ENCODE results near the gene TNFSF12. TPM values are rescaled to one million over a fixed set of nuclear protein-coding genes. Genes with fewer than 3 reads are reported as not detected.

Gene TNFSF12
- total RNA-seq, 2 donors from 2014 or later = 54.6 to 98.3 TPM

DNA sequence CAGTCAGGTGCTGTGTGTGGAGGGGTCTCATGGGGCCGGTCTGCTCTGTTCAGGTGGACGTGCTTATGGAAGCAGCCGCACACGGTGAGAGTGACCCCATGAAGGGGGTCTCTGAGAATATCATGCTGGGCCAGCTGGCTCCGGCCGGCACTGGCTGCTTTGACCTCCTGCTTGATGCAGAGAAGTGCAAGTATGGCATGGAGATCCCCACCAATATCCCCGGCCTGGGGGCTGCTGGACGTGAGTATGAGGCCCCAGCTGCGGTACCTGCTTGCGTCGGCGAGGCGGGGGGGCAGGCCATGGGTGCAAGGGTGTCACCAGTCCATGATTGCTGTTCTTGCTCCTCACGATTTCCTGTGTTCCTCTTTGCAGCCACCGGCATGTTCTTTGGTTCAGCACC, 36.8 kb upstream of the TNFSF12 start:
- no peaks in the 10 kb centered on the region for H3K9me3 ChIP-seq
- TF ChIP-seq, protein P1, sequence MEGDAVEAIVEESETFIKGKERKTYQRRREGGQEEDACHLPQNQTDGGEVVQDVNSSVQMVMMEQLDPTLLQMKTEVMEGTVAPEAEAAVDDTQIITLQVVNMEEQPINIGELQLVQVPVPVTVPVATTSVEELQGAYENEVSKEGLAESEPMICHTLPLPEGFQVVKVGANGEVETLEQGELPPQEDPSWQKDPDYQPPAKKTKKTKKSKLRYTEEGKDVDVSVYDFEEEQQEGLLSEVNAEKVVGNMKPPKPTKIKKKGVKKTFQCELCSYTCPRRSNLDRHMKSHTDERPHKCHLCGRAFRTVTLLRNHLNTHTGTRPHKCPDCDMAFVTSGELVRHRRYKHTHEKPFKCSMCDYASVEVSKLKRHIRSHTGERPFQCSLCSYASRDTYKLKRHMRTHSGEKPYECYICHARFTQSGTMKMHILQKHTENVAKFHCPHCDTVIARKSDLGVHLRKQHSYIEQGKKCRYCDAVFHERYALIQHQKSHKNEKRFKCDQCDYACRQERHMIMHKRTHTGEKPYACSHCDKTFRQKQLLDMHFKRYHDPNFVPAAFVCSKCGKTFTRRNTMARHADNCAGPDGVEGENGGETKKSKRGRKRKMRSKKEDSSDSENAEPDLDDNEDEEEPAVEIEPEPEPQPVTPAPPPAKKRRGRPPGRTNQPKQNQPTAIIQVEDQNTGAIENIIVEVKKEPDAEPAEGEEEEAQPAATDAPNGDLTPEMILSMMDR (IDR thresholded peaks at IDR 0.05) = no peak
- H3K36me3 ChIP-seq = peaks cover 63% of the 10 kb centered on the region
- no peaks in the 10 kb centered on the region for H3K4me1 ChIP-seq (ENCODE audit: control insufficient read depth in 1 of 2, low read depth in 2 of 2)
- H3K27ac ChIP-seq = no peak overlapping the region
- ATAC-seq (ENCODE audit: insufficient number of reproducible peaks, low FRiP score, low read depth) (no peak), DNase-seq (ENCODE audit: low spot score) (no peak)
- no peaks in the 10 kb centered on the region for H3K27me3 ChIP-seq (replicated peaks; ENCODE audit: insufficient read depth)
- no peak overlapping the region for H3K4me3 ChIP-seq

DNA sequence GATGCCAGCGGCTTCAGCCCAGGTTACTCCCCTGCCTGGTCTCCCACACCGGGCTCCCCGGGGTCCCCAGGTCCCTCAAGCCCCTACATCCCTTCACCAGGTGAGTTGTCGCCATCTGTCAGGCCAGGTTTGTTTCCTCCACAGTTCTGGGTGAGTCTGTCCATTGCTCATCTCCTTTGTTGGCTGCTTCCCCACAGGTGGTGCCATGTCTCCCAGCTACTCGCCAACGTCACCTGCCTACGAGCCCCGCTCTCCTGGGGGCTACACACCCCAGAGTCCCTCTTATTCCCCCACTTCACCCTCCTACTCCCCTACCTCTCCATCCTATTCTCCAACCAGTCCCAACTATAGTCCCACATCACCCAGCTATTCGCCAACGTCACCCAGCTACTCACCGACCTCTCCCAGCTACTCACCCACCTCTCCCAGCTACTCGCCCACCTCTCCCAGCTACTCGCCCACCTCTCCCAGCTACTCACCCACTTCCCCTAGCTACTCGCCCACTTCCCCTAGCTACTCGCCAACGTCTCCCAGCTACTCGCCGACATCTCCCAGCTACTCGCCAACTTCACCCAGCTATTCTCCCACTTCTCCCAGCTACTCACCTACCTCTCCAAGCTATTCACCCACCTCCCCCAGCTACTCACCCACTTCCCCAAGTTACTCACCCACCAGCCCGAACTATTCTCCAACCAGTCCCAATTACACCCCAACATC, 35.9 kb upstream of the TNFSF12 start:
- no peak for DNase-seq (ENCODE audit: low spot score)
- peaks cover 56% of the 10 kb centered on the region for H3K36me3 ChIP-seq
- no peak overlapping the region for H3K27ac ChIP-seq
- H3K9me3 ChIP-seq = no peaks in the 10 kb centered on the region
- H3K4me3 ChIP-seq = no peak overlapping the region
- ATAC-seq (ENCODE audit: insufficient number of reproducible peaks, low FRiP score, low read depth) = no peak
- no peaks in the 10 kb centered on the region for H3K4me1 ChIP-seq (ENCODE audit: control insufficient read depth in 1 of 2, low read depth in 2 of 2)
- H3K27me3 ChIP-seq (replicated peaks; ENCODE audit: insufficient read depth) = no peaks in the 10 kb centered on the region
- TF ChIP-seq, protein P1 (IDR thresholded peaks at IDR 0.05) = no peak

DNA sequence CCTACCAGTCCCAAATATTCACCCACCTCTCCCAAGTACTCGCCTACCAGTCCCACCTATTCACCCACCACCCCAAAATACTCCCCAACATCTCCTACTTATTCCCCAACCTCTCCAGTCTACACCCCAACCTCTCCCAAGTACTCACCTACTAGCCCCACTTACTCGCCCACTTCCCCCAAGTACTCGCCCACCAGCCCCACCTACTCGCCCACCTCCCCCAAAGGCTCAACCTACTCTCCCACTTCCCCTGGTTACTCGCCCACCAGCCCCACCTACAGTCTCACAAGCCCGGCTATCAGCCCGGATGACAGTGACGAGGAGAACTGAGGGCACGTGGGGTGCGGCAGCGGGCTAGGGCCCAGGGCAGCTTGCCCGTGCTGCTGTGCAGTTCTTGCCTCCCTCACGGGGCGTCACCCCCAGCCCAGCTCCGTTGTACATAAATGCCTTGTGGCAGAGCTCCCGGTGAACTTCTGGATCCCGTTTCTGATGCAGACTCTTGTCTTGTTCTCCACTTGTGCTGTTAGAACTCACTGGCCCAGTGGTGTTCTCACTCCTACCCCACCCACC, 34.9 kb upstream of the TNFSF12 start:
- Histone ChIP-seq H3K36me3 (peaks cover 46% of the 10 kb centered on the region), H3K4me3 (no peak overlapping the region), H3K9me3 (no peaks in the 10 kb centered on the region), H3K27ac (no peak overlapping the region), H3K4me1 (ENCODE audit: control insufficient read depth in 1 of 2, low read depth in 2 of 2) (no peaks in the 10 kb centered on the region), H3K27me3 (replicated peaks; ENCODE audit: insufficient read depth) (no peaks in the 10 kb centered on the region)
- TF ChIP-seq, protein P1 (IDR thresholded peaks at IDR 0.05) = no peak
- ATAC-seq (ENCODE audit: insufficient number of reproducible peaks, low FRiP score, low read depth) = no peak
- no peak for DNase-seq (ENCODE audit: low spot score)

DNA sequence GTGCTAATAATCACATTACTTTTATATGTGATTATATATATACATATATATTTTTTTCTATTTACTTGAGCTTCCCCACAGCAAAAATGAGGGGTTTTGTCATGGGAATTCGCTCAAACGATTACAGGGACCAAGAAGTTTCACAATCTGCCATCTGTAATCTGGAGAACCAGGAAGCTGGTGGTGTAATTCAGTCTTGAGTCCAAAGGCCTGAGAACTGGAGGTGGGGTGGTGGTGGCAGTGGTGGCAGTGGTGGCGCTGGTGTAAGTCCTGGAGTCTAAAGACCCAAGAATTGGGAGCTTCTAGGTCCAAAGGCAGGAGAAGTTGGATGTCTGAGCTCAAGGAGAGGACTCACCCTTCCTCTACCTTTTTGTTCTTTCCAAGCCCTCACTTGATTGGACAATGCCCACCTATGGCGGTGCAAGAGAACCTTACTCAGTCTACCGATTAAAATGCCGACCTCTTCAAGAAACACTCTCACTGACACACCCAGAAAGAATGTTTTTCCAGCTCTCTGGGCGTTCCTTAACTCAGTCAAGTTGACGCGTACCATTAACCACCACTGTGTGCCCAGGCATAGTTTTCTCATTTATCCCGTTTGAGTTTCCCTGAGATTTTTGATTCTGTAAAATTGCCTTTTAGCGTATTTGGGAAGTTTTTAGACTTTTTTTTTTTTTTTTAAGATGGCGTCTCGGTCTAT, 32.8 kb upstream of the TNFSF12 start:
- Histone ChIP-seq H3K27me3 (replicated peaks; ENCODE audit: insufficient read depth) (no peaks in the 10 kb centered on the region), H3K4me3 (no peak overlapping the region), H3K36me3 (peaks cover 25% of the 10 kb centered on the region), H3K4me1 (ENCODE audit: control insufficient read depth in 1 of 2, low read depth in 2 of 2) (no peaks in the 10 kb centered on the region), H3K9me3 (no peaks in the 10 kb centered on the region), H3K27ac (no peak overlapping the region)
- TF ChIP-seq, protein P1 (IDR thresholded peaks at IDR 0.05) = no peak
- DNase-seq (ENCODE audit: low spot score) (no peak), ATAC-seq (ENCODE audit: insufficient number of reproducible peaks, low FRiP score, low read depth) (no peak)

DNA sequence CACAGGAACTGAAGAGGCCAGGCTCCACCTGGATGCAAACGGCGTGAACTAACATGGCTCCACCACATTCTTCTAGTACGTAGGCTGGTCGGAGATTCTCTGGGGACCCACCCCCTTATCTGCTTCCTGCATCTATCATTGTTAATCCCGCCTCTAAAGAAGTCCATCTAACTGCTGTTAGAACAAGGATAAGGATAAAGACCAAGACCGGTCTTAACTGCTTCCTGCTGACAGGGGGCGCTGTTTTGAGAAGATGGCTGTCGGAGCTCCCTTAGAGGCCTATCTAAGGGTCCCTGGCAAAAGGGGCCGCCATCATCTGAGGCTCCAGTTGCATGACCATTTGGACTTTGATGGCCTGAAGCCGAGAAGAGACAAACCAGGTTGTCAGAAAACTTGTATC, 25.8 kb upstream of the TNFSF12 start:
- no peak overlapping the region for H3K4me3 ChIP-seq
- no peaks in the 10 kb centered on the region for H3K4me1 ChIP-seq (ENCODE audit: control insufficient read depth in 1 of 2, low read depth in 2 of 2)
- ATAC-seq (ENCODE audit: insufficient number of reproducible peaks, low FRiP score, low read depth) (no peak), DNase-seq (ENCODE audit: low spot score) (no peak)
- TF ChIP-seq, protein P1 (IDR thresholded peaks at IDR 0.05) = peak; percentile 46
- no peaks in the 10 kb centered on the region for H3K36me3 ChIP-seq
- H3K27ac ChIP-seq = no peak overlapping the region
- no peaks in the 10 kb centered on the region for H3K27me3 ChIP-seq (replicated peaks; ENCODE audit: insufficient read depth)
- no peaks in the 10 kb centered on the region for H3K9me3 ChIP-seq
